HCT116 (cell line): ENCODE measurements around the gene A2ML1.

ENCODE experiments used
- CTCF ChIP-seq, 3 experiments: fragments of 200-600 bp in 1 of 3; sonication (generic) in 1 of 3; IDR thresholded peaks in 2 of 3; conservative IDR thresholded peaks in 1 of 3; 2 replicates each; pipeline ENCODE4 v1.5.1; 2012 to 2017; ENCODE audit warnings: low read depth in 2 of 3, low read length in 2 of 3, antibody characterized with exemption in 1 of 3, borderline replicate concordance in 1 of 3, control low read depth in 1 of 3, mild to moderate bottlenecking in 1 of 3, mixed read lengths in 1 of 3, mixed run types in 1 of 3, moderate library complexity in 1 of 3; ENCODE audit not compliant: insufficient read depth in 1 of 3
- EZH2 ChIP-seq: fragments of 200-600 bp; sonication (generic); IDR thresholded peaks from 2 replicates; pipeline ENCODE4 v1.6.1; 2017; ENCODE audit warnings: antibody characterized with exemption, mixed run types
- POLR2AphosphoS5 ChIP-seq: IDR thresholded peaks from 2 replicates; pipeline ENCODE4 v1.6.1; 2011; ENCODE audit warnings: mild to moderate bottlenecking, low read depth, low read length, moderate library complexity
- RAD21 ChIP-seq: IDR thresholded peaks from 2 replicates; pipeline ENCODE4 v1.6.1; 2012; ENCODE audit warnings: low read depth, mild to moderate bottlenecking
- SP1 ChIP-seq: IDR thresholded peaks from 2 replicates; pipeline ENCODE4 v1.6.1; 2012; ENCODE audit warnings: low read depth
- TCF7L2 ChIP-seq: IDR thresholded peaks from 2 replicates; pipeline ENCODE4 v1.7.0; 2011; ENCODE audit warnings: borderline replicate concordance, inconsistent platforms; ENCODE audit not compliant: insufficient read depth, insufficient read length; ENCODE audit errors: extremely low read depth
- YY1 ChIP-seq: IDR thresholded peaks from 2 replicates; pipeline ENCODE4 v1.6.1; 2011; ENCODE audit warnings: low read length, low read depth, moderate library complexity, mild to moderate bottlenecking; ENCODE audit not compliant: insufficient replicate concordance; ENCODE audit errors: extremely low read depth
- ZFX ChIP-seq: fragments of 450-650 bp; IDR thresholded peaks from 2 replicates; pipeline ENCODE4 v1.6.1; 2017
- ZNF274 ChIP-seq: fragments of 200-500 bp; sonication (Bioruptor generic); IDR thresholded peaks from 2 replicates; pipeline ENCODE4 v1.6.1; 2014; ENCODE audit warnings: mild to moderate bottlenecking, low read depth, low read length, inconsistent platforms

DNA sequence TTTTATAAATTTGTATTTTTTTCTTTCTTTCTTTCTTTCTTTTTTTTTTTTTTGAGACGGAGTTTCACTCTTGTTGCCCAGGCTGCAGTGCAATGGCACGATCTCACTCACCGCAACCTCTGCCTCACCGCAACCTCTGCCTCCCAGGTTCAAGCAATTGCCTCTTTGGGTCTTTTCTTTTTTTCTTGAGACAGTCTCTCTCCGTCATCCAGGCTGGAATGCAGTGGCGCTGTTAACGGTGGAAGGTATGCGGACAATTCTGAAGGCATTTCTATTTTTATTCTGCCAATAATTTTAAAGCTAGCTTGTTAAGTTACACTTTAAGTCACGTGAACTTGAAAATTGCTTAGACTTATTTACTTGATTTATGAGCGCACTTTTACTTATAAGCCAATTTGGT, 83.1 kb downstream of the A2ML1 start:
- TF ChIP-seq CTCF (IDR thresholded peaks at IDR 0.05 in 2 of 3, conservative IDR thresholded peaks at IDR 0.05 in 1 of 3; ENCODE audit: borderline replicate concordance in 1 of 3, insufficient read depth in 1 of 3, low read depth in 2 of 3, low read length in 2 of 3) (no peak), EZH2 (no peak), RAD21 (no peak), ZFX (no peak), ZNF274 (no peak), TCF7L2 (no peak), YY1 (no peak), POLR2AphosphoS5 (no peak), SP1 (no peak)
